NCI-H1092 (cell line): ENCODE data around the gene TMCC1.
A peak's percentile ranks its signal among the peaks of the same experiment; 100 is the strongest.
"Not testable (repeated sequence)": the region's sequence is repeated elsewhere in the genome, so short reads cannot be mapped to it uniquely, and the experiment has no call there.

Experiments used
- DNase-seq: peaks from one replicate; lab custom pipeline; 2025; lab: John Stamatoyannopoulos, UW

The TMCC1 gene

DNA sequence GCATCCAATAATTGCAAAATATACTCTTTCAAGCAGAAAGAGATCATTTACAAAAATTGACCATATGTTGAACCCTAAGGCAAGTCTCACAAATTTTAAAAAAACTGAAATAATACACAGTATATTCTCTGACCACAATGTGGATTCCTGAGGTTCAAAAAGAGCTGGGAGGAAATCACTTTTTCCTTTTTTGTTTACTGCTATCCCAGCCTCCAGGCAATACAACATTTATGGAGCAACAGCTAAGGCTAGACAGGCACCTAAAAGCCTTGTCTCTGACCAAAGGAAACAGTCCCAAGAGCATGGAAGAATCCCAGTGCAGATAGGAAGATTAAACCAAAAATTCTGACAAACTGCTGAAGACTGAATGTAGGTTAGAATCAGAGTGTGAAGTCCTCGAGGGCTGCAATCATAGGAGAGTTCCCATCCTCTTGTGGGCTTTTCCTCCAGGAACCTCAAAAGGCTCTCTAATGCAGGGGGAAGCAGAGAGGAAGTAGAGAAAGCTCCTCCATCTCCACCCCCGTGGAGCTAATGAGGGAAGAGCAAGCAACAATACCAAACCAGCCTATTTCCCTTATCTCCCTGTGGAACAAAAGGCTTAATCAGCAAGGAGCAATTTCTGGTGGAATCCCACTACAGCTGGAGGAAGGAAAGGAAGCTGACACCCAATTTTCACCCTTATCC is 57.0 kb downstream of the TMCC1 start:
- DNase-seq = no peak

DNA sequence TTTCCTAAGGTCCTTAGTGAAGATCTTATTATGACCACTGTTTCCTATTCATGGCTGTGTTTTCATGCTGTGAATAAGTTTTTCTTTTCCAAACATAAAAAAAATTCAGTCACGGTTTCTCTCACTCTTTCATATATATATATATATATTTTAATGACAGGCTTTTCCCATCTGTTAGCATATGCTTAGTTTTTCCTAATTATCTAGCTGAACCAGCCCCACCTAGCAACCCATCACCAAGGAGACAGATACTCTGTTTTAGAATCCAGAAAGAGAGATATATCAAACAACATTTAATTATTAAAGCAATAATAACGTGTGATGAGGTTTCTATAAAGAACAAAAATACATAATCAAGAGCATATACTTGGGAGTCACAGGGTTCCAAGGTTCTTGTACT is 58.3 kb downstream of the TMCC1 start:
- no peak for DNase-seq

GRCh38 chr3:129834580-129834979 is 58.9 kb downstream of the TMCC1 start:
- DNase-seq = no peak

GRCh38 chr3:129831942-129832341 is 61.6 kb downstream of the TMCC1 start:
- DNase-seq = not testable (repeated sequence)

DNA sequence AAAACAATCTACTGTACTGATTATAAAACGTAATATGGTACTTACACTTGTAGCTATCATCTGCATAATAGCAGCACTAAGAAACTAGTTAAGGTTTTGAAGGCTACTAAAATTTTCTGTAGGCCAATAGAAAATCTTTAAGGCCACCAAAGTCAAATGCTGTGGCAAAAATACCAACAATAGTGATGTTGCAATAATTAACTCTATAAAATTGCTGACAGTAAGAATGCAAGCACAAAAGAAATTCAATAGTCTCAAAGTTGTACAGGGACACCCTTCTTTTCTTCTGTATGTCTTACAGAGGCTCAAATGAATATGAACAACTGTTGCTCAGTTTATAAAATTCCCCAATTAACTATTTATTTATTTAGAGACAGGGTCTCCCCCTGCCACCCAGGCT is 62.0 kb downstream of the TMCC1 start:
- no peak for DNase-seq

DNA sequence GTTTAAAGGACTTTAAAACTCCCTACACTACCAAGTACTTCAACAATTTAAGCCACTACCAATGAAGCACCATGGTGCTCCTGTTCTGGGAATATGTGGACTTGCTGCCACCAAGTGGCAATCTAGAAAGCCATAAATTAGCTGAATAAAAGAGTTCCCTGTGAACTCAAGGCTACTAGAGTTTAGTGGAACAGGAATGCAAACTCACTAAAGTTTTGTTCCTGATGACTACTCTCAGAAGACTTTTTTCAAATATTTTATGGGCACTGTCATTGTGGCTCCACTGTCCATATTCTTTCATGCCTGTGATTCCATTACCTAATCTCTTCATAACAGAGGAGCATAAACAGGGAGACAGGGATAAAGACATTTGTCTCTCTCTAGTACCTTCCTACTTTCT is 63.9 kb downstream of the TMCC1 start:
- DNase-seq = no peak

- no peak for DNase-seq
Observed at GRCh38 chr3:129827765-129828164, 65.7 kb downstream of the TMCC1 start.

- peak; percentile 12 for DNase-seq
Observed at GRCh38 chr3:129824926-129825541, 68.5 kb downstream of the TMCC1 start.

DNA sequence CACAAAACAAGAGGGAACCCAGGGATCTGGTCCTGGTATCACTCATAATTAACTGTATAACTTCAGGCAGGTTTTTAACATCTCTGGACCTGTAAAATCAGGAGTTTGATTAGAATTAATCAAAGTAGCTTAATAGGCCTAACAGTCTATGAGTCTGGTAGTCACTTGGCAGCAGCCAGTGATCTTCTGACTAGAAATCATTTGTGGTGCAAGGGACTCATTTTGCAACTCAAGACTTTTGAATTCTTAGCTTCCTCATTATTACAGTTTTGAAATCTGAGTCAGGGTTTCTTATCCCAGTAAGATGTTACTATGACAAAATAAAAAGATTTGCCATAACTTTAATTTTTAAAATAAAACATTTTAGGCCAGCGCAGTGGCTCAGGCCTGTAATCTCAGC is 70.8 kb downstream of the TMCC1 start:
- DNase-seq = no peak

DNA sequence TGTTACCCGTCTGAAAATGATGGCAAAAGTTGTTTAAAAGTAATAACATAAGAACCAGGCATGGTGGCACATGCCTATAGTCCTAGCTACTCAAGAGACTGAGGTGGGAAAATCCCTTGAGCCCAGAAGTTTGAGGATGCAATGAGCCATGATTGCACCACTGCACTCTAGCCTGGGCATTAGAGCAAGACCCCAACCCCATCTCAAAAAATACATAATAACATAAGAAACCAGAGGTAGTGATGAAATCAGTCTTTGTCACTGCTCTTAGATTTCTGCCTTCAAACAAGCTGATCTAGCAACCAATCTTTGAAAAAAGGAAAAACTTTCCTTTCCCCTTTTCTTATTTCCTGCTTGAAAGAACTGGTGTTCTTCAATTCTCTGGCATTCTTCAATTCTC is 71.3 kb downstream of the TMCC1 start:
- no peak for DNase-seq

GRCh38 chr3:129820587-129820986 is 72.9 kb downstream of the TMCC1 start:
- DNase-seq = no peak

DNA sequence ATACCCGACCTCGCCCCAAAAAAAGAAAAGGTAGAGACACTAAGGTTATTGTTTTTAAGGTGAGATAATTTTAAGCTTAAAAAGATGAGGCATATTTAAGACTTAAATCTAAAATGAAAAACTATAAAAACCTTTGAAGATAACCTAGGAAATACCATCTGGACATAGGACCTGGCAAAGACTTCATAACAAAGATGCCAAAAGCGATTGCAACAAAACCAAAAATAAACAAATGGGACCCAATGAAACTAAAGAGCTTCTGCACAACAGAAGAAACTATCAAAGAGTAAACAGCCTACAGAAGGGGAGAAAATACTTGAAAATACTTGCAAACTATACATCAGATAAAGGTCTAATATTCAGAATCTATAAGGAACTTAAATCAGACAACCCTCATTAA is 80.9 kb downstream of the TMCC1 start:
- DNase-seq = no peak

DNA sequence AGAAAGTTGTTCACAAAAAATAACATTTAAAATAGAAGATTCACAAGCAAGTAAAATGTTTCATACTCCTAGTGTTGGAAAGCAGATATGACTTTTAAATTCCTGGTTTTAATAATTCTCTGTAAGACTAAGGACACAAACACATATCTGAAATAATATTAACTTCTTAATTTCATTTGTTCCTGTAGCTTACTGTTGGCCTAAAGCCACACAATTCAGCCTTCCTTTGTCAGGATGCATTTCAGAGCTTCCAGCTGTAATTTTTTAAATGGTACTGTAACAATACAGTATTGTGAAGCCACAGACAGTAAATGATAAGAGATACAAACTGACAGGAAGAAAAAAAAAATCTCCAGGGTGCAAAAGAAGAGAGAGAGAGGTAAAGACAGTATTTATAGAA is 84.2 kb downstream of the TMCC1 start:
- no peak for DNase-seq

GRCh38 chr3:129796146-129796545 is 97.4 kb downstream of the TMCC1 start:
- DNase-seq = no peak

DNA sequence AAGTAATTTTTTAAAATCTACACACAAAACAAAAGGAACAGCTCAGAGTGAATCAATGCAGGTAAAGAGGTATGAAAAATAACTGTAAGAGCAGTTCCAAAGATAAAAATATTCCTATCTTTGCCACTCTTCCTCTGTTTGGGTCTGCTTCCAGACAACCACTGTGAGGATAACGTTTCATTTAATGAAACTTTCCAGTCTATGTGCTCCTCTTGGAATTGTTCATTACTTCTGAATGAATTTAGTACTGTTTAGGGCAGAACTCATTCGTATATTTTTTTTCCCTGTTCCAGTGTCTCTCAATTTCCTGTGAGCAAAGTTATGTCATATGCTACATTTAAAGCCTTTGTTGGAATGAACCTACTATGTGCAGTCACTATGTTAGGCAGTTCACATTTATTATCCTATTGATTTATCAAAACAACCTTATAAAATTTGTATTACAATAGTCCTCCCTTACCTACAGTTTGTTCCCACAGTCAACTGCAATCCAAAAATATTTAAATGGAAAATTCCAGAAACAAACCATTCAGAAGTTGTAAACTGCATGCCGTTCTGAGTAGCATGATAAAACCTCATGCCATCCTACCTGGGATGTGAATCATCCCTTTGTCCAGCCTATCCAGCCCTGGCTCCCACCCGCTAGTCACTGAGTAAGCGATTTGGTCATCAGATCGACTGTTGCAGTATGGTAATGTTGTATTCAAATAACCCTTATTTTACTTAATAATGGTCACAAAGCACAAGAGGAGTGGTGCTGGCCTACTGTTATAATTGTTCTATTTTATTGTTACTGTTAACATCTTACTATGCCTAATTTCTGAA is 98.1 kb downstream of the TMCC1 start:
- DNase-seq = no peak

GRCh38 chr3:129794311-129795185 is 99.0 kb downstream of the TMCC1 start:
- DNase-seq = peak; percentile 16

GRCh38 chr3:129793942-129794310 is 99.6 kb downstream of the TMCC1 start:
- DNase-seq = peak; percentile 1

DNA sequence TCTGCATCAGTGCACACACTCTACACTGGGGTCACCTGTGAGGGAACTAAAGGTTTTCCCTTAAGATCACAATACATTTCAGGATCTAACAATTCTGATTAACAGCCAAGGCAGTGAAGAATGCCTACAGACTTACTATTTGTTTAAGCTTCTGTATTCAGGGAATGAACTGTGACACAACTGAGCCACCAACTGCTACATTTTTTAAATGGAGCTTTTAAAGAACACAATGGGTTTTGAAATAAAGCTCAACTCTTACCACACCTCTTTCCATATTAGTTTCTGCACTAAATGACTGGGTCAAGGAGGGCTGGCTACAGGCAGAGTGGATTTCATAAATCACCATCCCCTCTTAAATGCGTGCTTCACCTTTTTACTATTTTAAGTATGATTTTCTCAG is 100.2 kb downstream of the TMCC1 start:
- no peak for DNase-seq

DNA sequence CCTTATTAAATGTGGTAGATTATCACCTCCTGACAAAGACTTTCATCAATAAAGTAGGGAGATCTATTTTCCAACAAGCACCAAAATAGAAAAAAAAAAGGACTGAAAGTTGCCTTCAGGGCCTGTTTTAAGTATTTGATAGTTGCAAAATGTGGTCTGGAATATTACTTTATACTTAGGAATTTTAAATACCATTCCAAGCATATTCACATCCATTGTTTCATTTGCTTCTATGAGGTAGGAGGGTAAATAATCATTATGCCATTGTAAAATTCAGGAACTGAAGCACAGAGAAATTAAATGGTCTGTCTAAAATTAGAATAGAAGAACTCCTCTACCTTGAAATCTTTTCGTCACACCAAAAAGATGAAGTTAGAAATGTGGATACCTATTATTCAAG is 110.0 kb downstream of the TMCC1 start:
- no peak for DNase-seq

- no peak for DNase-seq
Observed at GRCh38 chr3:129778871-129779270, 114.6 kb downstream of the TMCC1 start.

GRCh38 chr3:129777806-129778205 is 115.7 kb downstream of the TMCC1 start:
- DNase-seq = no peak

- no peak for DNase-seq
Observed at GRCh38 chr3:129775870-129776269, 117.6 kb downstream of the TMCC1 start.
